ENCODE measurements around the gene CTRL. TPM values are rescaled to one million over a fixed set of nuclear protein-coding genes. Genes with fewer than 3 reads are reported as not detected.

Gene CTRL
- total RNA-seq, 2 experiments from 2014 or later, result 5.5 TPM

DNA sequence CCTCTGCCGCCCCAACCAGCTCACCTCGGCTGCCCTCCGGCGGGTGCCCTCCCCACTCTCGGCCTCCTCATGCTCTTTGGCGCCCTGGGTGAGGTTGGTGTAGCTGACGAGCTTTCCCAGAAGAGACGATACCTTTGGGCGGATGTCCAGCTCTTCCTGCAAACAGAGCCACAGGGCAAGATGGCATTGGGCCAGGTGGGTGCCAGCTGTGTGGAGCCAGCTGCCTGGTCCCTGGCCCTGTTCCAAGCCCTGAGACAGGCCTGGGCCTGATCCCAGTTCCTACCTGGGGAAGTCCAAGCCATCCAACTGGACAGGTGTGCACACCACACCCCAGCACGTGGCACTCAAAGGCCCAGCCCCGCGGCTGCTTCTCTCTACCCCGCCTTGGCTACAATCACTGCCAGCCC is 29.9 kb upstream of the CTRL start:
- Mint-ChIP-seq H3K4me1 (ENCODE audit: low read depth) (peaks cover 15% of the 10 kb centered on the region), H3K9me3 (ENCODE audit: insufficient read depth) (no peaks in the 10 kb centered on the region), H3K27me3 (ENCODE audit: low read depth) (no peaks in the 10 kb centered on the region), H3K4me3 (no peak overlapping the region), H3K36me3 (ENCODE audit: low read depth) (peaks cover 28% of the 10 kb centered on the region), H3K27ac (no peak overlapping the region)
- DNase-seq (no peak), ATAC-seq (no peak)
- CTCF ChIA-PET, result no interaction called here
- POLR2A ChIA-PET, result interaction anchor here (3.0 kb wide), 1 partner anchor 25 kb away, joined by 10 read pairs; the partner anchor contains the start of gene PSMB10

DNA sequence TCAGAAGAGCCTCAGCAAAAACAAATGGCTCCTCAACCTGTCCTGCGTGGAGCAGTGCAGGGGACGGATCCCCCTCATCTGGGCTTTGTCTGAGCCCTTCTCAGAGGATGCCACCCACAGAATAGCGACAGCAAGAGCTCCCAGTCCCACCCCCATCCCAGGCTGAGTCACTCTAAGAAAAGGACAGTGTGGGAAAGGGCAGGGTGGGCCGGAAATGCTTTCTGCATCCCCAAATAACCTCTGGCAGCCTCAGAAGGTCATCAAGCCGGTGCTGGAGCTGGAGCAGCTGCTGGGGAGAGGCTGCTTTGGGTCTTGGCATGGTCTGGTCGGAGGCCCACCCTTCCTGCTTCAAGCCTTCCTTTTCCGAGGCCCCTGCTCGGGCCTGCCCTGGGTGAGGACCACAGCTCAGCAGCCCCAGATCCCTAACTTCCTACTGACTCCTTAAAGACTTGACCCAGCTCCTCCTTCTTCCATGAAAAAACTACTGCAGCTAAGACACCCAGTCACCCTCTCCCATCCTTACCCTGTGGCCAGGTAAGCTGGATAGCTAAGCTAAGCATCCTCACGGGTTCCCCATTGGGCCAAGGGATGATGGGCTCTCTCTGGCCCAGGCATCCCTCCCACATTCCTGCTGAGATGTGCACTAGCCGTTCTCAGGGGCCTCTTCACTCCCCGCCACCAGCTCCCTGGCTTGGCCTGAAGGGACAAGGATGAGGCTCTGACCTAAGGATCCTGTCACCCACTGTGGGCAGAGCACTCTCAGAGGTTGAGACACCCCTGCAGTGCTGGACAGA is 28.1 kb upstream of the CTRL start:
- DNase-seq (no peak), ATAC-seq (no peak)
- Mint-ChIP-seq H3K27ac (no peak overlapping the region), H3K27me3 (ENCODE audit: low read depth) (no peaks in the 10 kb centered on the region), H3K4me3 (no peak overlapping the region), H3K4me1 (ENCODE audit: low read depth) (no peaks in the 10 kb centered on the region), H3K36me3 (ENCODE audit: low read depth) (peaks cover 32% of the 10 kb centered on the region), H3K9me3 (ENCODE audit: insufficient read depth) (no peaks in the 10 kb centered on the region)
- CTCF ChIA-PET, result interaction anchor here (1.2 kb wide), 1 partner anchor 439 kb away, joined by 5 read pairs; no protein-coding TSS in a partner anchor
- POLR2A ChIA-PET, result interaction anchor here (1.1 kb wide), 1 partner anchor 24 kb away, joined by 3 read pairs; no protein-coding TSS in a partner anchor

DNA sequence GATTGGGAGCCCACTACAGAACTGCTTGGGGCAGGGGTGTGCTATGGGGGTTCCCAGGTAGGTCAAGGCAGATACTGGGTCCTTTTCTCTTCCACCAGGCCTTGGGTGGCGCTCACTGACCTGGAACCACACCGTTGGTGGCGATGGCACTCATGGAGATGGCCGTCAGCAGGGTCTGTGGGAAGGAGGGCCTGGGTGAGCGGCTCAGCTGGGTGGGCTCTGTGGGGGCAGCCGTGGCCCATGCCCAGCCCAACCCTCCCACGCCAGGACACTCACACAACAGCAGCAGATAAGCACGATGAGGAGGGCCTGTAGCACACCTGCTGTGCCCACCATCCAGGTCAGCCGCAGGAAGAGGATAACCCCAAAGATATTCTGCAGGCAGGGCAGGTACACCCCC is 26.0 kb upstream of the CTRL start:
- Mint-ChIP-seq H3K9me3 (ENCODE audit: insufficient read depth) (no peaks in the 10 kb centered on the region), H3K27me3 (ENCODE audit: low read depth) (no peaks in the 10 kb centered on the region), H3K36me3 (ENCODE audit: low read depth) (peaks cover 34% of the 10 kb centered on the region), H3K27ac (no peak overlapping the region), H3K4me1 (ENCODE audit: low read depth) (no peaks in the 10 kb centered on the region), H3K4me3 (no peak overlapping the region)
- ATAC-seq (no peak), DNase-seq (no peak)
- CTCF ChIA-PET, result interaction anchor here (0.7 to 1.3 kb wide), 2 partner anchors 28 to 83 kb away, joined by 3 read pairs; no protein-coding TSS in a partner anchor
- POLR2A ChIA-PET, result no interaction called here

DNA sequence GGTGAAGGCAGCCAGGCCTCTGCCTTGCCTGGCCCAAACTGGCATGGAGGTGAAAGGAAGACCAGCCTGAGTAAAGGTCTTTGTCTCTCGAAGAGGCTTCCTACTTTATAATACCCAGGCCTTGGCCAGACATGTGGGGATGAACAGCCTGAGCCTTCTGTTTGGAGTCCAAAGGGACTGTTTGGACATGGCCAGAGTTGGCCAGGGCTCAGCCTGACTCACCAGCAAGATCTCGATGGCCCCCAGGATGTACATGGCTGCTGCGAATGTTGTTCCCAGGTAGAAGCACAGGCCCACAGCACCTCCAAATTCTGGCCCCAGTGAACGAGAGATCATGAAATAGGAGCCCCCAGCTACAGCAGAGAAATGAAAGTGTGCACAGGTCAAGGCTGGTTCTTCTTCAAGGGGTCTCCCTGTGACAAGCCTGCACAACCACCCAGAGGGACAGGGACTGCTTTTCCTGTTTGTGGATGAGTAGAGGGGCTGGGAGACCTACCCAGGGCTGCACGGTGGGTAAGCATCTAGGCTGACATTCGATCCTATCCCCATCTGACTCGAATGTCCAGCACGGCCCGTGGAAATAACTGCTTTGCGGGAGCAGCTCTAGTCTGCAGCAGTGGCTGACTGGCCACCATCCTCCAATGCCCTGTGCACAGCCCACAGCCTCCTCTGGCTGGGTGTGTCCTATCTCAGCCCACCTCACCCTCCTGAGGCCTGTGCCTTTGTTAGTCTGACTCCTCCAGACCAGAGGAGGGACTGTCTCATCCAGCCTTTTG is 22.9 kb upstream of the CTRL start:
- ChIA-PET POLR2A (no interaction called here), CTCF (no interaction called here)
- Mint-ChIP-seq H3K4me1 (ENCODE audit: low read depth) (no peaks in the 10 kb centered on the region), H3K27me3 (ENCODE audit: low read depth) (no peaks in the 10 kb centered on the region), H3K27ac (peak overlapping the region; percentile 15), H3K4me3 (no peak overlapping the region), H3K36me3 (ENCODE audit: low read depth) (peaks cover 30% of the 10 kb centered on the region), H3K9me3 (ENCODE audit: insufficient read depth) (no peaks in the 10 kb centered on the region)
- DNase-seq (no peak), ATAC-seq (no peak)

DNA sequence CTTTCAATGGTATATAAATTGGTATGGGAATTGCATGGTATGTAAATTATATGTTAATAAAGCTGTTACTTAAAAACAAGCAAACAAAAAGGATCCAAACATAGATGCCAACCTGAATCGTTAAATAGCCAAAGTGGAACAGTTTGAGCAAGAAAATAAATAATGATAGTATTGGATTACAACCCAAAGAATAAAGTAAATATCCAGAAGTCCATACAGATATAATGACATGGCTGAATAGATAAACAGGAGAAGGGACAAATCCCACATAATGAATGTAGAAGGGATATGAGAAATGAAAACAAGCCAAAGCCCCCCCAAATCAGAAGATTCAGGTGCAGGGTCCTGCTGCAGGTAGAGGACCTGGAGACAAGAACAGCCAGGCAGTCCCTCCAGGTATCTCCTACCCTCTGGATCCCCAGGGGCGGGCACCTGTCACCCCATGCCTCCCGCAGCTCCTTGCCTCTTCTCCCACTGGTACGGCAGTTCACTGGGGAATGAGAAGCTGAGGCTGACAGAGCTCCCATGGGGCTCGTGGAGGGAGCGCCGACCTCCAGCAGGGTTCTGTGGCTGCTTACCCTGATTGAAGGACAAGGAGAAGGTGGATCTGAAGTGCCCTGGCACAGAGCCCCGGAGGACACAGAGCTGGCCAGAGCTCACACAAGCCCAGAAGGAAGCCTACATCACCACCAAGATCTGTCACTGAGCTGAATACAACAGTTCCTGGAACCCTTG is 22.1 kb upstream of the CTRL start:
- no peak for DNase-seq
- POLR2A ChIA-PET, result interaction anchor here (0.6 kb wide), 1 partner anchor 21 kb away, joined by 4 read pairs; no protein-coding TSS in a partner anchor

DNA sequence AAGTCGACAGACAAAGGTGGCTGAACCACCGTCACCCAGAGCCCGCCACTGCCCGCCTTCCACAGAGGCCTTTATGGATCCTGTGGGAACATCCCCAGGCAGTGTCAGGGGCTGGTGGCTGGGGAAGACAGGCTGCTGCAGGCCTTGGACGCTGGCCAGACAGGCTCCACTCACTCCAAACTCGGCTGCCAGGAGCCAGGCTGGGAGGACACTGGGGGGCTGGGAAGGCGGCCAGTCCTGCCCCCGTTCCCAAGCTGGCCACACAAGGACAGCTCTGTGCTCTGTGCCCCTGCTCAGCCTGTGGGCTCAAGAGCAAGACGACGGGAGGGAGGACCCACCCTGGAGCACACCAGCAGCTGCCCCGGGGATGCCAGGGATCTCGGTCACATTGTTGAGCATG is 19.8 kb upstream of the CTRL start:
- DNase-seq (no peak), ATAC-seq (no peak)
- Mint-ChIP-seq H3K36me3 (ENCODE audit: low read depth) (peaks cover 25% of the 10 kb centered on the region), H3K27ac (no peak overlapping the region), H3K4me1 (ENCODE audit: low read depth) (no peaks in the 10 kb centered on the region), H3K27me3 (ENCODE audit: low read depth) (no peaks in the 10 kb centered on the region), H3K9me3 (ENCODE audit: insufficient read depth) (no peaks in the 10 kb centered on the region), H3K4me3 (no peak overlapping the region)
- POLR2A ChIA-PET, result interaction anchor here (1.0 to 1.6 kb wide), 2 partner anchors 16 to 89 kb away, joined by 3 to 5 read pairs; no protein-coding TSS in a partner anchor
- CTCF ChIA-PET, result interaction anchor here (1.3 to 1.5 kb wide), 2 partner anchors 11 to 135 kb away, joined by 4 to 5 read pairs; no protein-coding TSS in a partner anchor

More for the DNA sequence above, 22.1 kb upstream of the CTRL start:
- CTCF ChIA-PET, result no interaction called here
- Mint-ChIP-seq H3K4me1 (ENCODE audit: low read depth) (no peaks in the 10 kb centered on the region), H3K27me3 (ENCODE audit: low read depth) (no peaks in the 10 kb centered on the region), H3K36me3 (ENCODE audit: low read depth) (peaks cover 30% of the 10 kb centered on the region), H3K4me3 (no peak overlapping the region), H3K9me3 (ENCODE audit: insufficient read depth) (no peaks in the 10 kb centered on the region), H3K27ac (peak overlapping the region; percentile 15)
- no peak for ATAC-seq

DNA sequence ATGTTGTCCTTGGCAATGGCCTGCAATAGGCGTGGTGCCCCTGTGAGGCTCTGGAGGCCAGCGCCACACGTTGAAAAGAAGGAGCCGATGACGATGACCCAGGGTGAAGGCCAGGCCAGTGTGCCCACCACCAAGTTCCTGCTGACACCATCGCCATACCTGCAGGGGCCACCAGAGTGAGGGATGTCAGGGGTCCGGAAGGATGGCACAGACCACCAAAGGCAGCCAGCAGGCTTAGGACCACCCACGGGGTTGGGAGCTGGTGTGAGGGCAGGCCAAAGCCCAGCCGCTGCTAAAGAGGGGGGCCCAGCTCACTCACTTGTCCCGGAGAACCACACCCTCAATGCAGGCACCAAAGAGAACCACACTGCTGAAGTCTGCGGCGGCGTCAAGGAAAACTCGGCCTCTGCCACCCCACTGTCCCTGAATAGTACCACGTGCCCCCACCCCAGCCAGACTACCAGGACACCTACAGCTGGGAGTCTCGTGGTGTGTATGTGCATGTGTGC is 18.7 kb upstream of the CTRL start:
- Mint-ChIP-seq H3K27ac (no peak overlapping the region), H3K4me1 (ENCODE audit: low read depth) (no peaks in the 10 kb centered on the region), H3K9me3 (ENCODE audit: insufficient read depth) (no peaks in the 10 kb centered on the region), H3K36me3 (ENCODE audit: low read depth) (peaks cover 31% of the 10 kb centered on the region), H3K27me3 (ENCODE audit: low read depth) (no peaks in the 10 kb centered on the region), H3K4me3 (no peak overlapping the region)
- ChIA-PET POLR2A (interaction anchor here (1.6 kb wide), 1 partner anchor 15 kb away, joined by 5 read pairs; no protein-coding TSS in a partner anchor), CTCF (interaction anchor here (1.3 to 1.5 kb wide), 2 partner anchors 9 to 134 kb away, joined by 4 to 5 read pairs; no protein-coding TSS in a partner anchor)
- no peak for ATAC-seq
- DNase-seq, result no peak

DNA sequence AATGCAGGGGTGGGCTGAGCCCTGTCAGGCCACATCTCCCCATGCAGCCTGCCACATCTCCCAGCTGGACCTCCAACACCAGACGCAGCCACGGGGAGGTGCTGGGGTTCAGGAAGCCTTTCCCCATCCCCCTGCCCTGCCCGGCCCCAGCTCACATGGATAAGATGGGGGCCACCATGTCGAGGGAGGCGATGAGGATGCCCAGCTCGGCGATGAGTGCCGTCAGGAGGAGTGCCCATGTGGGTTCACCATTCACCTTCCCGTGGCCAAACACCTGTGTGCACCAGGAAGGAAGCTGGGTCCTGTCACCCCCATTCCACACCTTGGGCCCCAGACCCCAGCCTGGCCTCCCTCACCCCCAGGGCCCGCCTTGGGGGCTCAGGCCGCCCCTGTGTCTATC is 18.0 kb upstream of the CTRL start:
- no peaks in the 10 kb centered on the region for H3K4me1 Mint-ChIP-seq (ENCODE audit: low read depth)
- CTCF ChIA-PET, result no interaction called here
- ATAC-seq (no peak), DNase-seq (no peak)
- POLR2A ChIA-PET, result interaction anchor here (0.6 kb wide), 1 partner anchor 13 kb away, joined by 3 read pairs; the partner anchor contains the start of gene PSMB10
- H3K9me3 Mint-ChIP-seq (ENCODE audit: insufficient read depth), result no peaks in the 10 kb centered on the region
- no peak overlapping the region for H3K27ac Mint-ChIP-seq
- peaks cover 31% of the 10 kb centered on the region for H3K36me3 Mint-ChIP-seq (ENCODE audit: low read depth)
- H3K4me3 Mint-ChIP-seq, result no peak overlapping the region
- no peaks in the 10 kb centered on the region for H3K27me3 Mint-ChIP-seq (ENCODE audit: low read depth)

DNA sequence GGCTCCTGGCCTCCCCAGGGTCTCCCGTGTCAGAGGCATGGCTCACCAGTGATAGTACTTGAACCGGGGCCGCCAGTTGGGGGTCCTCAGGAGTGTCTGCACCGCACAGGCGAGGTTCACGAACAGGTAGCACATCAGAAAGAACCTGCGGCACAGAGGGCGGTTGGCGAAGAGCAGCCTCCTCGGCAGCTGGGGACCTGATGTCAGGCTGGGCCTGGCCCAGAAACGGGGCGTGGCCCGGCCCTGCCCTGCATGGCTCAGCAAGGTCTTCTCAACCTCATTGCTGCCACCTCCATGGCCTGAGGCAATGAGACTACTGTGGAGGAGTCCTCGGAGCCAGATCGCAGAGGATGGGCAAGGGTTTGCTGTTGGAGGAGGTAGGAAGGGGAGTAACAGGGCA is 16.4 kb upstream of the CTRL start:
- ATAC-seq (no peak), DNase-seq (no peak)
- POLR2A ChIA-PET, result no interaction called here
- Mint-ChIP-seq H3K27me3 (ENCODE audit: low read depth) (no peaks in the 10 kb centered on the region), H3K4me3 (no peak overlapping the region), H3K9me3 (ENCODE audit: insufficient read depth) (no peaks in the 10 kb centered on the region), H3K36me3 (ENCODE audit: low read depth) (peaks cover 28% of the 10 kb centered on the region), H3K27ac (no peak overlapping the region), H3K4me1 (ENCODE audit: low read depth) (no peaks in the 10 kb centered on the region)
- CTCF ChIA-PET, result interaction anchor here (1.0 kb wide), 1 partner anchor 93 kb away, joined by 3 read pairs; no protein-coding TSS in a partner anchor

DNA sequence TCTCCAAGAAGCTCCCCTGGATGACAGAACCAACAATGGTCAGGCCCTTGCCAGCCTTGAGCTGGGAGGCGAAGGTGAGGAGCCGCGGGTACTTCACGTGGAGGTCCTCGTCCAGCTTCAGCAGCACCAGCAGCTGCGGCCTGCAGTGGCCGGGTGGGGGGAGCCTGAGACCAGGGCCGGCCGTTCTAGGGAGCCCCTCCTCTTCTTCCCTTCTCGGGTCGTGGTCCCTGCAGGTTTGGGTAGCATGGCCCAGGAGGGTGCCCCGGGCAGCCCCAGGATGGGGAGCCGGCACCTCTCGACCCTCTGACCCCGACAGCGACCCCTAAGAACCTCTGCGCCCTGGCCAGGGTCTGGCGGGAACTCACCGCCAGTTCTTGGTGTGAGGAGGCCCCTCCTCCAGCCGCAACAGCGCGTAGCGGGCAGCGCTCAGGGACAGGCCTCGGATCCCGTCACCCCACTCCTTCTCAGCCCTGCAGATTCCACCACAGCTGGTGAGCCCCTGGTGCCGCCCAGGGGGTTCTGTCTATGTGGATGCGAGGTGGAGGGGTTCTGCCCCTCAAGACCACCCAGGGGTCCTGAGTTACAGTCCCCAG is 15.4 kb upstream of the CTRL start:
- Mint-ChIP-seq H3K27me3 (ENCODE audit: low read depth) (no peaks in the 10 kb centered on the region), H3K4me3 (no peak overlapping the region), H3K36me3 (ENCODE audit: low read depth) (peaks cover 28% of the 10 kb centered on the region), H3K4me1 (ENCODE audit: low read depth) (peaks cover 2% of the 10 kb centered on the region), H3K27ac (no peak overlapping the region), H3K9me3 (ENCODE audit: insufficient read depth) (no peaks in the 10 kb centered on the region)
- ChIA-PET POLR2A (interaction anchor here (3.4 kb wide), 1 partner anchor 11 kb away, joined by 17 read pairs; the partner anchor contains the start of gene PSMB10), CTCF (interaction anchor here (1.0 kb wide), 1 partner anchor 94 kb away, joined by 3 read pairs; no protein-coding TSS in a partner anchor)
- no peak for ATAC-seq
- DNase-seq, result no peak

DNA sequence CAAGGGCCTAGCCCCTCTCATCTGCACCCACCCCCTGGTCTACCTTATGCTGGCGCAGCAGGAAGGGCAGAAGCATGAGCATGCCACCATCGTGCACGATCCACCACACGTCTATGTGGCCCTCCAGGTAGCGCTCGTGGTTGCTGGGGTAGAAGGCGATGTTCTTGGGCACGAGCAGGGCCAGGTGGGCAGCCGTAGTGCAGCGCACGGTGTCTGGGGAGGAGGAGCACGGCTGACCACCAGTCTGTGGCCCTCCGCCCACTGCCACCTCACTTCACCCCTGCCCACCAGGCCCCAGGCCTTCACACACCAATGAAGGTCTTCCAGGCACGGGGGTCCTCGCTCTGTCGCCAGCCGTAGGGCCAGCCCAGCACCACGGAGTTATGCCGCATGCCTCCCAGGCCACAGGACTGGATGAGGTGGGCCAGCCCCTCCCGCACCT is 14.5 kb upstream of the CTRL start:
- POLR2A ChIA-PET, result interaction anchor here (3.4 kb wide), 1 partner anchor 10 kb away, joined by 17 read pairs; the partner anchor contains the start of gene PSMB10
- DNase-seq (no peak), ATAC-seq (no peak)
- H3K27ac Mint-ChIP-seq, result peak overlapping the region; percentile 15
- CTCF ChIA-PET, result interaction anchor here (1.1 kb wide), 1 partner anchor 9 kb away, joined by 4 read pairs; the partner anchor contains the start of gene PSMB10
- H3K27me3 Mint-ChIP-seq (ENCODE audit: low read depth), result no peaks in the 10 kb centered on the region
- no peaks in the 10 kb centered on the region for H3K9me3 Mint-ChIP-seq (ENCODE audit: insufficient read depth)
- no peak overlapping the region for H3K4me3 Mint-ChIP-seq
- peaks cover 30% of the 10 kb centered on the region for H3K36me3 Mint-ChIP-seq (ENCODE audit: low read depth)
- H3K4me1 Mint-ChIP-seq (ENCODE audit: low read depth), result peaks cover 11% of the 10 kb centered on the region
